Measurements from ENCODE around the gene PLCB1.

Gene PLCB1

DNA sequence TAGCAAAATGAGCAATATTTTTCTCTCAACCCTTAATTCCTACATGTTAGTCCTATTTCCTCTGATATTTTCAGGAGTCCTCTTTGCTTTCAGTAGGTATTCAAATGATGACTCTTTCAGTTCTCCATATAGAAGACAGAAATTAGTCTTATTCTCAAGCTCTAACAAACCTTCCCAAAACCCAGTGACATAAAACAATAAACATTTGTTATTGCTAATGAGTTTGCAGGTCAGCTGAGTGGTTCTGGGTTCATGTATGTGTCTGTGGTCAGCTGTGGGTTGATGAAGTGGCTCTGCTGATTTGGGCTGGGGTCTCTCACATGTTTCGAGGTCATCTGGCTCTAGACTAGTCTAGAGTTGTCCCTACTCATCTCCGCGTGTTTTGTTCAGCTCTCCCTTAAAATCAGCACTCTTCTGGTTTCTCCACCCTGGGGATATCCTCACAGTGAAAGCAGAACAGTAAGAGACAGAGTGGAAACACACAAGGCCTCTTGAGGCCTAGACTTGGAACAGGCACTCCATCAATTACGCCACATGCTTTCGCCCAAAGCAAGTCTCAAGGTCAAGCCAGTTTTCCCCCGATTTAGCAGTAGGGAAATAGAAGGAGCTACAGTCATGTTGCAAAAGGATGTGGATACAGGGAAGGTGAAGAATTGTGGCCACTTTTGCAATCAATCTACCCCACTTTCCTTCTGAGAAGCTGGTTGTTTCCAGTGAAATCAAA lies 273.0 kb downstream of the PLCB1 start:
- Histone ChIP-seq H3K36me3 (ENCODE audit: insufficient read depth, low read length) (no peaks in the 10 kb centered on the region), H3K27ac (ENCODE audit: low read depth, low read length) (no peak overlapping the region)

GRCh38 chr20:8406391-8406790 lies 274.3 kb downstream of the PLCB1 start:
- H3K36me3 ChIP-seq (ENCODE audit: insufficient read depth, low read length), result no peaks in the 10 kb centered on the region
- H3K27me3 ChIP-seq (ENCODE audit: control insufficient read depth in 1 of 2, insufficient read depth in 2 of 2, low read length in 2 of 2), result no peaks in the 10 kb centered on the region
- H3K4me1 ChIP-seq (ENCODE audit: insufficient read depth, low read length), result peaks cover 3% of the 10 kb centered on the region
- H3K9ac ChIP-seq (ENCODE audit: low read length), result no peak overlapping the region
- no peak overlapping the region for H3K27ac ChIP-seq (ENCODE audit: low read depth, low read length)
- no peaks in the 10 kb centered on the region for H3K9me3 ChIP-seq (ENCODE audit: low read length)
- H3K4me3 ChIP-seq (ENCODE audit: low read depth in 1 of 2, low read length in 2 of 2), result no peak overlapping the region

More for the DNA sequence above, 273.0 kb downstream of the PLCB1 start:
- Histone ChIP-seq H3K9ac (ENCODE audit: low read length) (no peak overlapping the region), H3K4me1 (ENCODE audit: insufficient read depth, low read length) (peaks cover 8% of the 10 kb centered on the region), H3K4me3 (ENCODE audit: low read depth in 1 of 2, low read length in 2 of 2) (no peak overlapping the region), H3K27me3 (ENCODE audit: control insufficient read depth in 1 of 2, insufficient read depth in 2 of 2, low read length in 2 of 2) (no peaks in the 10 kb centered on the region), H3K9me3 (ENCODE audit: low read length) (no peaks in the 10 kb centered on the region)

GRCh38 chr20:8408587-8409307 lies 276.7 kb downstream of the PLCB1 start:
- no peak overlapping the region for H3K4me3 ChIP-seq (ENCODE audit: low read depth in 1 of 2, low read length in 2 of 2)
- H3K9me3 ChIP-seq (ENCODE audit: low read length), result no peaks in the 10 kb centered on the region
- H3K36me3 ChIP-seq (ENCODE audit: insufficient read depth, low read length), result no peaks in the 10 kb centered on the region
- H3K27ac ChIP-seq (ENCODE audit: low read depth, low read length), result no peak overlapping the region
- no peaks in the 10 kb centered on the region for H3K27me3 ChIP-seq (ENCODE audit: control insufficient read depth in 1 of 2, insufficient read depth in 2 of 2, low read length in 2 of 2)
- no peak overlapping the region for H3K9ac ChIP-seq (ENCODE audit: low read length)
- H3K4me1 ChIP-seq (ENCODE audit: insufficient read depth, low read length), result no peaks in the 10 kb centered on the region

DNA sequence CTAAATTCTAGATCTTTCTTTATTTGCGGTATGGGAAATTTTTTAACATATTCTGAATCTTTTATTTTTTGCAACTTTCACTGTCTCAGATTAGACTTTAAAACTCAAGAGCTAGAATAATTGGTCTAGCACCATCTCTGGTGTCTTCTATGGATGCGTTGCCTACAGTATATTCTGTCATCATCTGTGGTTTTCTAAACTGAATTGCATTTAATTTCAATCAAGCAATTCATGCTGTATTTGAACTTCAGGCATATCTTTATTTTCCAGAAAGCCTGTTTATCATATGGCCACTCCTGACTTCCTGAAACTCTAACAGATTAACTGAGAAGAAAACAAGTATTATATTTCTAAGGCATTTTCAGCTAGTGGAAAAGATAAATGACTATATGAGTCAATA lies 281.6 kb downstream of the PLCB1 start:
- Histone ChIP-seq H3K4me3 (ENCODE audit: low read depth in 1 of 2, low read length in 2 of 2) (no peak overlapping the region), H3K27me3 (ENCODE audit: control insufficient read depth in 1 of 2, insufficient read depth in 2 of 2, low read length in 2 of 2) (no peaks in the 10 kb centered on the region), H3K27ac (ENCODE audit: low read depth, low read length) (no peak overlapping the region), H3K9me3 (ENCODE audit: low read length) (no peaks in the 10 kb centered on the region), H3K36me3 (ENCODE audit: insufficient read depth, low read length) (no peaks in the 10 kb centered on the region), H3K4me1 (ENCODE audit: insufficient read depth, low read length) (peaks cover 11% of the 10 kb centered on the region), H3K9ac (ENCODE audit: low read length) (no peak overlapping the region)

GRCh38 chr20:8414586-8415274 lies 282.7 kb downstream of the PLCB1 start:
- Histone ChIP-seq H3K27me3 (ENCODE audit: control insufficient read depth in 1 of 2, insufficient read depth in 2 of 2, low read length in 2 of 2) (no peaks in the 10 kb centered on the region), H3K36me3 (ENCODE audit: insufficient read depth, low read length) (no peaks in the 10 kb centered on the region), H3K4me3 (ENCODE audit: low read depth in 1 of 2, low read length in 2 of 2) (no peak overlapping the region), H3K9ac (ENCODE audit: low read length) (no peak overlapping the region), H3K9me3 (ENCODE audit: low read length) (no peaks in the 10 kb centered on the region), H3K27ac (ENCODE audit: low read depth, low read length) (no peak overlapping the region), H3K4me1 (ENCODE audit: insufficient read depth, low read length) (peaks cover 11% of the 10 kb centered on the region)

DNA sequence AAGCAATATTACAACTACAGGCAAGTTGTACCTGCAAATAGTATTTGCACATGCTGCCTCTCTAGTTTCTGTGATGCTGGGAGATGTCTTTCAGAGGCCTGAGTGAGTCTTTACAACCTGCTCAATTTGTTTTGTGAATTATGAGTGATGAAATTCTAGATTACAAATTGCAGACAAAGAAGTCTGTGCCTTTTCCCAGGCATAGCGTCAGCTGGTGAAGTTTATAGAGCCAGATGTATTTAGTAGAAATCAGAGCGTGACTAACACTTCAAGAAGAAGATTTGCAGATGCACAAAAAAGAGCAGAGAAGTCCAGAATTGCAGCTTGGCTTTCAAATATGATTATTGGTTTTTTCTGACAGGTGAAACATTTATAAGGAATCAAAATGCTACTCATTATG lies 289.9 kb downstream of the PLCB1 start:
- peaks cover 31% of the 10 kb centered on the region for H3K4me1 ChIP-seq (ENCODE audit: insufficient read depth, low read length)
- no peaks in the 10 kb centered on the region for H3K27me3 ChIP-seq (ENCODE audit: control insufficient read depth in 1 of 2, insufficient read depth in 2 of 2, low read length in 2 of 2)
- no peaks in the 10 kb centered on the region for H3K9me3 ChIP-seq (ENCODE audit: low read length)
- no peak overlapping the region for H3K9ac ChIP-seq (ENCODE audit: low read length)
- no peak overlapping the region for H3K4me3 ChIP-seq (ENCODE audit: low read depth in 1 of 2, low read length in 2 of 2)
- no peak overlapping the region for H3K27ac ChIP-seq (ENCODE audit: low read depth, low read length)
- H3K36me3 ChIP-seq (ENCODE audit: insufficient read depth, low read length), result no peaks in the 10 kb centered on the region

DNA sequence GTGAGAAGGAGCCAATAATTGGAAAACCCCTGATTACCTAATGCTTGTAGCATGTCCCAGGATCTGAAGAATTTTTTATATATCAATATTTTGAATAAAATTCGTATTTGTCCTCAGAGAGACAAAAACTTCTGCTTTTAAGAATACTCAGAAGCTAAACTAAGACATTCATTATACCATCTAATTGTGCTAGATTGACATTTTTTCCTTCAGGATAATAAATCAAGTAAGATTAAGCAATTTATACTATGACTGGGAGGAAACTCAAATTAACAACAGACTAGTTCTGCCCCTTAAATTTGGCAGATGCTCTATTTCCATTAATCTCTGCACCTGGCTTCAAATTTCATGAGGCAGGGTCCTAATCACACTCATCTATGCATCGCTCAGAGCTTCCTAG lies 291.4 kb downstream of the PLCB1 start:
- Histone ChIP-seq H3K9me3 (ENCODE audit: low read length) (no peaks in the 10 kb centered on the region), H3K27ac (ENCODE audit: low read depth, low read length) (no peak overlapping the region), H3K4me1 (ENCODE audit: insufficient read depth, low read length) (peaks cover 31% of the 10 kb centered on the region), H3K36me3 (ENCODE audit: insufficient read depth, low read length) (no peaks in the 10 kb centered on the region), H3K9ac (ENCODE audit: low read length) (no peak overlapping the region), H3K4me3 (ENCODE audit: low read depth in 1 of 2, low read length in 2 of 2) (no peak overlapping the region), H3K27me3 (ENCODE audit: control insufficient read depth in 1 of 2, insufficient read depth in 2 of 2, low read length in 2 of 2) (no peaks in the 10 kb centered on the region)

DNA sequence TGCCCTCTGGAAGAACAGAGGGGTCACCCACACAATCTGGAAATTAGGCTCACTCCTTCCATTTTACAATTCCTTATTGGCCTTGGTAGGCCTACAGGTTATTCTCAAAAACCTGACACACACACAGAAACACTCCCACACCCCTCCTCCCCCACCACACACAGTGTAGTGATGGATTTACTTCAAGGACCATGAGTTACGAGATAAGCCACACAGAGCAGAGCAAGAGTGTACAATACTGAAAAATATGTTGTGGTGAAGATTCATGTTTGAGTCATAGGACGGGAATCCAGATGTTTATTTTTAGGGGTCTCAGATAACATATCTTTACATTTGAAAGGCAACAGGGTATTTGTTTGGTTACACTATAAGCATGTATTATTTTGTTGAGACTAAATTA lies 291.9 kb downstream of the PLCB1 start:
- H3K27ac ChIP-seq (ENCODE audit: low read depth, low read length), result no peak overlapping the region
- H3K9me3 ChIP-seq (ENCODE audit: low read length), result no peaks in the 10 kb centered on the region
- H3K4me3 ChIP-seq (ENCODE audit: low read depth in 1 of 2, low read length in 2 of 2), result no peak overlapping the region
- H3K27me3 ChIP-seq (ENCODE audit: control insufficient read depth in 1 of 2, insufficient read depth in 2 of 2, low read length in 2 of 2), result no peaks in the 10 kb centered on the region
- no peak overlapping the region for H3K9ac ChIP-seq (ENCODE audit: low read length)
- no peaks in the 10 kb centered on the region for H3K36me3 ChIP-seq (ENCODE audit: insufficient read depth, low read length)
- H3K4me1 ChIP-seq (ENCODE audit: insufficient read depth, low read length), result peaks cover 31% of the 10 kb centered on the region

- Histone ChIP-seq H3K9ac (ENCODE audit: low read length) (no peak overlapping the region), H3K27me3 (ENCODE audit: control insufficient read depth in 1 of 2, insufficient read depth in 2 of 2, low read length in 2 of 2) (no peaks in the 10 kb centered on the region), H3K4me3 (ENCODE audit: low read depth in 1 of 2, low read length in 2 of 2) (no peak overlapping the region), H3K36me3 (ENCODE audit: insufficient read depth, low read length) (no peaks in the 10 kb centered on the region), H3K27ac (ENCODE audit: low read depth, low read length) (no peak overlapping the region), H3K9me3 (ENCODE audit: low read length) (no peaks in the 10 kb centered on the region), H3K4me1 (ENCODE audit: insufficient read depth, low read length) (peaks cover 34% of the 10 kb centered on the region)
These were observed 292.9 kb downstream of the PLCB1 start for GRCh38 chr20:8425016-8425415.

DNA sequence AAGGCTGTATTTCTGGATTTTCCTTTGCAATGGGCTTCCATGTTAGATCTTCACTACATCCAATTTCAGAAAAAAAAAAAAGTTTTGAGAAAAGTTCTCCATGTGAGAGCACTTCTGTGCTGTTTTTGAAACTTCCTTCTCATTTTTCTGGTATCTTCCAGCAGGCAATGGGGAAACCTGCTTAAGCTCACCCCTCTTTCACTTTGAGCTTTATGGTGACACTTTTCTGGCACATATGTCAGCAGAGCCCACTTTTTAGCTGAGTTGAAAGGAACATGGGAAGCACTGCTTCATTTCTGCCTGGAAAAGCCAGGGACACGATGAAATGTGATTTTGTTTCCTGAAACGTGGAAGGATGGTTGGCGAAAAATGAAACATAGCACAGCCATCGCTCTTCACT lies 293.7 kb downstream of the PLCB1 start:
- H3K4me3 ChIP-seq (ENCODE audit: low read depth in 1 of 2, low read length in 2 of 2), result no peak overlapping the region
- H3K9me3 ChIP-seq (ENCODE audit: low read length), result no peaks in the 10 kb centered on the region
- no peak overlapping the region for H3K27ac ChIP-seq (ENCODE audit: low read depth, low read length)
- H3K4me1 ChIP-seq (ENCODE audit: insufficient read depth, low read length), result peaks cover 41% of the 10 kb centered on the region
- H3K9ac ChIP-seq (ENCODE audit: low read length), result no peak overlapping the region
- H3K36me3 ChIP-seq (ENCODE audit: insufficient read depth, low read length), result no peaks in the 10 kb centered on the region
- H3K27me3 ChIP-seq (ENCODE audit: control insufficient read depth in 1 of 2, insufficient read depth in 2 of 2, low read length in 2 of 2), result no peaks in the 10 kb centered on the region

DNA sequence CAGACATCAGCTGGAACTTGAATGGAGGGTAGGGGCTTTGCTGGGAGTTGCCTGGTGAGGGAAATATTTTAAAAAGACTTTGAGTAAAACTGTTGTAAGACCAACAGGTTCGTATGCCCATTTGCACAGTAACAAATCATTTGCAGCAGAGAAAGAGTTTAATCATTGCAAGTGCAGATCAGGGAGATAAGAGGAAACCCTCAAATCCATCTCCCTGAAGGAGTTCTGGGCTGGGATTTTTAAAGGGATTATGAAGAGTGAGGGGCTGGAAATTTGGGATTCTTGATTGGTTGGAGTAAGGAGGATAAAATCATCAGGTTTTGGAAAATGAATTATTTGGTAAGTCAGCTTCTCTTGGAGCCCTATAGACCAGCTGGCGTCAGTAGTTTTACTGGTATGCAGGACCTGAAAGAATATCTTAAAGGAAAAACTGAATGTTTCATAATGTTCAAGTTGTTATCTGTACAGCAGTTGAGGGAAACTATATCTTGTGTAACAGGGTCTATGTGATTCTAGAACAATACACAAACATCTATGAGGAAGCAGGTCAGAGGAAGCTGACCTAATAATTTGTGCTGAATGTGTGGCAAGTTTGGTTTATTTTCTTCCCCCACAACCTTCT lies 295.5 kb downstream of the PLCB1 start:
- H3K36me3 ChIP-seq (ENCODE audit: insufficient read depth, low read length), result no peaks in the 10 kb centered on the region
- H3K27me3 ChIP-seq (ENCODE audit: control insufficient read depth in 1 of 2, insufficient read depth in 2 of 2, low read length in 2 of 2), result no peaks in the 10 kb centered on the region
- H3K9me3 ChIP-seq (ENCODE audit: low read length), result no peaks in the 10 kb centered on the region
- H3K9ac ChIP-seq (ENCODE audit: low read length), result no peak overlapping the region
- no peak overlapping the region for H3K4me3 ChIP-seq (ENCODE audit: low read depth in 1 of 2, low read length in 2 of 2)
- peaks cover 46% of the 10 kb centered on the region for H3K4me1 ChIP-seq (ENCODE audit: insufficient read depth, low read length)
- no peak overlapping the region for H3K27ac ChIP-seq (ENCODE audit: low read depth, low read length)

Data from muscle layer of colon (tissue), 2 donors.